Uterus (tissue), 4 donors: ENCODE data around the gene SLC4A5. TPM values are rescaled to one million over a fixed set of nuclear protein-coding genes. Genes with fewer than 3 reads are reported as not detected.

Experiments
- DNase-seq, 2 donors: peaks; one replicate each; pipeline ENCODE4 v3.0.0-alpha.2; 2019 to 2020
- H3K27ac ChIP-seq, 2 donors: fragments of 200-600 bp; sonication (generic); 1 replicate in 1 of 2; 2 replicates in 1 of 2; pipeline ENCODE4 v1.5.1; 2016 to 2018
- H3K27me3 ChIP-seq, 2 donors: fragments of 200-600 bp; sonication (generic); one replicate each; pipeline ENCODE4 v1.5.1; 2018 to 2019; ENCODE audit warnings: control low read depth in 1 of 2
- H3K36me3 ChIP-seq, 2 donors: fragments of 200-600 bp; sonication (generic); one replicate each; pipeline ENCODE4 v1.5.1; 2019; ENCODE audit warnings: control low read depth in 1 of 2
- H3K4me1 ChIP-seq, 2 donors: fragments of 200-600 bp; sonication (generic); one replicate each; pipeline ENCODE4 v1.5.1; 2018 to 2019; ENCODE audit warnings: control low read depth in 1 of 2
- H3K4me3 ChIP-seq, 2 donors: fragments of 200-600 bp; sonication (generic); 1 replicate in 1 of 2; 2 replicates in 1 of 2; pipeline ENCODE4 v1.5.1; 2018 to 2019; ENCODE audit warnings: mild to moderate bottlenecking in 1 of 2
- H3K9me3 ChIP-seq, 2 donors: fragments of 200-600 bp; sonication (generic); one replicate each; pipeline ENCODE4 v1.5.1; 2019; ENCODE audit warnings: control low read depth in 1 of 2
- POLR2A ChIP-seq, 2 donors: fragments of 450-650 bp; IDR thresholded peaks; one replicate each; pipeline ENCODE4 v1.6.1; 2016; ENCODE audit warnings: antibody characterized with exemption in 2 of 2, mild to moderate bottlenecking in 1 of 2, moderate library complexity in 1 of 2
- intact Hi-C: fragments of 100-400 bp; cut with DNase I; formaldehyde crosslinking; loops from one replicate; pipeline ENCODE4 v1.15.1; 2023; ENCODE audit warnings: low total_unique reads
- total RNA-seq, 4 donors: library from RNA; depleted of rRNA in 3 of 4; stranded (reverse); fragments of >200 nt in 3 of 4; gene quantifications; one replicate each; pipeline versions ENCODE4 v1.1.0 to v1.2.4, GENCODE V29; 2014 to 2023
- TF ChIP-seq, protein P1 (sequence below), 4 experiments: fragments of 200-600 bp in 2 of 4; fragments of 450-650 bp in 2 of 4; sonication (generic) in 2 of 4; IDR thresholded peaks; one replicate each; pipeline ENCODE4 v1.5.1; 2016 to 2019; ENCODE audit warnings: antibody characterized with exemption in 4 of 4, mild to moderate bottlenecking in 2 of 4, moderate library complexity in 1 of 4
- donor health status: DM: yes; HTN: yes; CAD: no.

SLC4A5 gene
- total RNA-seq, 4 donors from 2014 or later, result 2.1 to 15.1 (median 5.3) TPM

DNA sequence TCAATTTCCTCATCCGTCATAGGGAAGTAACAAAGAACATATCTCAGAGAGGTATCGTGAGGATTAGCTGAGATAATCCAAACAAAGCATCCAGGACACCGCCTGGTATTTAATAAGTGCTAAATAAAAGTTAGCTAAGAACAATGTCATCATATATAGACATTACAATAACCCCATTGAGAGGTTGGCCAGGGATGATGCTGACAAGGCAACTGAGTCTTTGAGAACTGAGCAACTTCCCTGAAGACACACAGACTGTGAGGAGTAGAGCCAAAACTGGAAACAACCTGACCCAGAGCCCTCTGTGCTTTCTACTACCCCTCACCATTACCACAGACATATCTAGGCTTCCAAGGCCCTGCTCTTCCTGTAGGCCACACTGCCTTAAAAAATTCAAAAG, 38.5 kb upstream of the SLC4A5 start:
- no peaks in the 10 kb centered on the region for H3K27me3 ChIP-seq
- DNase-seq, result no peak
- peaks cover 5 to 17% of the 10 kb centered on the region in 2 donors for H3K4me1 ChIP-seq
- intact Hi-C loops, result no loop called here
- no peaks in the 10 kb centered on the region for H3K36me3 ChIP-seq
- no peaks in the 10 kb centered on the region for H3K9me3 ChIP-seq
- no peak for TF ChIP-seq POLR2A (IDR thresholded peaks at IDR 0.05)
- TF ChIP-seq, protein P1, sequence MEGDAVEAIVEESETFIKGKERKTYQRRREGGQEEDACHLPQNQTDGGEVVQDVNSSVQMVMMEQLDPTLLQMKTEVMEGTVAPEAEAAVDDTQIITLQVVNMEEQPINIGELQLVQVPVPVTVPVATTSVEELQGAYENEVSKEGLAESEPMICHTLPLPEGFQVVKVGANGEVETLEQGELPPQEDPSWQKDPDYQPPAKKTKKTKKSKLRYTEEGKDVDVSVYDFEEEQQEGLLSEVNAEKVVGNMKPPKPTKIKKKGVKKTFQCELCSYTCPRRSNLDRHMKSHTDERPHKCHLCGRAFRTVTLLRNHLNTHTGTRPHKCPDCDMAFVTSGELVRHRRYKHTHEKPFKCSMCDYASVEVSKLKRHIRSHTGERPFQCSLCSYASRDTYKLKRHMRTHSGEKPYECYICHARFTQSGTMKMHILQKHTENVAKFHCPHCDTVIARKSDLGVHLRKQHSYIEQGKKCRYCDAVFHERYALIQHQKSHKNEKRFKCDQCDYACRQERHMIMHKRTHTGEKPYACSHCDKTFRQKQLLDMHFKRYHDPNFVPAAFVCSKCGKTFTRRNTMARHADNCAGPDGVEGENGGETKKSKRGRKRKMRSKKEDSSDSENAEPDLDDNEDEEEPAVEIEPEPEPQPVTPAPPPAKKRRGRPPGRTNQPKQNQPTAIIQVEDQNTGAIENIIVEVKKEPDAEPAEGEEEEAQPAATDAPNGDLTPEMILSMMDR (IDR thresholded peaks at IDR 0.05), result no peak
- no peak overlapping the region for H3K4me3 ChIP-seq
- H3K27ac ChIP-seq, result no peak overlapping the region

DNA sequence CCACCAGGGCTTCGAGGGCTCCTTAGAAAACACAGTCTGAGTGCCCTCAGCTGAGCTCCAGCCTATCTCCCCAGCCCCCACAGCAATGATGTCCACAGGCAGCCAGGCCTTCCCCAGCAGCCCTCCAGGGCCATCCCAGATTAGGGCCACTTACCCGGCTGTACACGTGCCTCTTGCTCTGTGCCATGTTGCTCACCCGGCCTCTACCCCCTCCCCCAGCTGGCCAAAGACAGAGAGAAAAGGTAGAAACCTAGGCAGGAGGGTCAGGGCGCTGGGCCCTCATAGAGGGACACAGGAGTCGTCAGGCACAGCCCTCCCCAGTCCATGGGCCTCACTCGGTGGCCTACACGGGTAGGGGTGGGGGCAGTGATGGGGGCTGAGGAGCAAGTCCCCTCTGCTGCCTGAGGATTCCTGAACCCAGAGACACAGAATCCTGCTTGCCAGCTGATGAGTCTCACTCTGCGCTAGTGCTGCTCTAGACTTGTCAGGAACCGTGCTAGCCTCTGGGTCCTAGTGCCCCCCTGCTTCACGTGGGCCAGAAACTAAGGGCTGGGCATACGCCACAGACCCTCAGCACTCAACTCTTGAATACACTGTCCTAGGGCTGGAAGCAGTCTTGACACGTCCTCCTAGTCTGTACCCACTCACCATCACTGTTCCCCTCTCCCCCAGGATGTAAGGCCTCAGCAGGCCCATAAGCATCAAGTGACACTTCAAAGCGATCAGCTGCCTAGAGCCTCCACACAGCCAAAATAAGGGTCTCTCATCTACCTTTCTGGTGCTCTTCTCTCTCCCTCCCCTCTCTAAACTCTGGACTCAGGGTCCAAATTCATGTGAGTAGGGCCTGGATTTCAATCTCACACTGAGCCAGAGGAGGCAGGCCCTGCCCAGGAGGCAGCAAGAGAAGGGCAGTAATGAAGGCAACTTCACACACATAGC, 36.9 kb upstream of the SLC4A5 start, which contains the start of gene DCTN1:
DCTN1 (minus strand) TSS at position 461 of the 939 bp plus-strand sequence; CDS start at position 187, 274 bp downstream.
- Histone ChIP-seq H3K4me3 (peak within 1 kb of the TSS; percentile 33 to 38), H3K9me3 (no peaks in the 10 kb centered on the region), H3K36me3 (no peaks in the 10 kb centered on the region), H3K4me1 (peaks cover 5 to 17% of the 10 kb centered on the region in 2 donors), H3K27ac (peak within 1 kb of the TSS; percentile 22 to 37), H3K27me3 (no peaks in the 10 kb centered on the region)
- TF ChIP-seq POLR2A (IDR thresholded peaks at IDR 0.05), result no peak
- TF ChIP-seq, protein P1 (IDR thresholded peaks at IDR 0.05), result no peak
- intact Hi-C loops, result no loop called here
- peak; percentile 47 to 48 for DNase-seq

DNA sequence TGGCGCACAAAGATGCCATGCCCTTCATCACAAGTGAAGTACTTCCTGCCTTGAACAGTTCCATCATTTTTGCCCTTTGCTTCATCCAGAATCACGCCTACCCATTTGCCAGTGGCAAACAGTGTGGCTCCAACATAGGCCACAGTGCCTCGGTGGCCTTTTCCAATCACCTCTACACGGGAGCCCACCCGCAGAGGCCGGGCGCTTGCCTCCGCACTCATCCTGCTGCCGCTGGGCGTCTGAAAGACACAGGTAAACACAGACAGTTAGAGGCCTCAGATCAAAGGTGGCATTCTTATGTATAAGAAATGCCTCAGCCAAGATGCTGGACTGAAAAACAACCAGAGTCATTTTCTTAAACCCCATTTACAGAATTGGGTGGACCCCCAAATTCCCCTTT, 34.8 kb upstream of the SLC4A5 start:
- Histone ChIP-seq H3K27me3 (no peaks in the 10 kb centered on the region), H3K27ac (no peak overlapping the region), H3K4me1 (peaks cover 5 to 22% of the 10 kb centered on the region in 2 donors), H3K36me3 (no peaks in the 10 kb centered on the region), H3K4me3 (no peak overlapping the region), H3K9me3 (no peaks in the 10 kb centered on the region)
- intact Hi-C loops, result no loop called here
- no peak for DNase-seq
- TF ChIP-seq POLR2A (IDR thresholded peaks at IDR 0.05), result no peak
- TF ChIP-seq, protein P1 (IDR thresholded peaks at IDR 0.05), result no peak

- intact Hi-C loops, result no loop called here
- H3K4me1 ChIP-seq, result peaks cover 5 to 17% of the 10 kb centered on the region in 2 donors
Observed at GRCh38 chr2:74375838-74376237, 32.6 kb upstream of the SLC4A5 start.

More at GRCh38 chr2:74375838-74376237, 32.6 kb upstream of the SLC4A5 start:
- DNase-seq, result no peak
- Histone ChIP-seq H3K27ac (no peak overlapping the region), H3K9me3 (no peaks in the 10 kb centered on the region), H3K27me3 (no peaks in the 10 kb centered on the region), H3K36me3 (no peaks in the 10 kb centered on the region), H3K4me3 (no peak overlapping the region)
- TF ChIP-seq POLR2A (IDR thresholded peaks at IDR 0.05), result no peak
- TF ChIP-seq, protein P1 (IDR thresholded peaks at IDR 0.05), result no peak
